ENCODE measurements around the gene WIPF1.

Gene WIPF1

DNA sequence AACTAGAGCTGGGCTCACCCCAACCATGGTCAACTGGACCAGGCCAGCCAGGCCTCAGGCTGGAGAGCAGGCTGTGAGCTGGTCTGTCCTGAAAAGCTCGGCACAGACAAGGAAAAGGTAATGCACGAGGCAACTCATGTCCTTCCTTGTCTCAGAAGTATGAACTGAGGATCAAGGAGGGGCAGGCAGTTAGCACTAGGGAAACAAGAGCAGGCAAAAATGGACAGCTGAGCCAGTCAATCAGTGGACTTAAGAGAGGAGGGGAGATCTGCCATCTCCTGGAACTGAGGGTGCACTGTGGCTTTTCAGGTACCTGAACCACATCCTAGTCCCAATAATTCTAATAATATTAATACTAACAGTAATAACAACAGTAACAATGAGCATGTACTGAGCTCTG, 20.6 kb upstream of the WIPF1 start:
- DNase-seq = no peak

DNA sequence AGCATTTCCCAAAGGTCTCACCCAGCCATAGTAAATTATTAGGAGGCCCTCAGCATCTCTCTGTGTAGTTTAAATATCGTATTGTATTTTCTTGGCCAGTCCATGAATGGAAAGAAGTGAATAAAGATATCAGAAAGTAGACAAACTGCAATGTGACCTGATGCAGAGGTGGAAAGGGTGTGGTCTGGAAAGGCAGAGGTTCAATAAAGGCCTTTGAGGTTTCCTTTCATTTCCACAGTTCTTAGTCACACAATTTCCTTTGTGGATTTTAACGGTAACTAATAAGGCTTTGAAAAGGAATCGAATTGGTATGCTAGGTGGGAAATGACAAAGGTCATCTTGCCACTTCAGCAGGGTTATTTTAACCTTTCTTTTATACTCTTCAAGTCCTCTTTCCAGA, 20.1 kb upstream of the WIPF1 start:
- no peak for DNase-seq

DNA sequence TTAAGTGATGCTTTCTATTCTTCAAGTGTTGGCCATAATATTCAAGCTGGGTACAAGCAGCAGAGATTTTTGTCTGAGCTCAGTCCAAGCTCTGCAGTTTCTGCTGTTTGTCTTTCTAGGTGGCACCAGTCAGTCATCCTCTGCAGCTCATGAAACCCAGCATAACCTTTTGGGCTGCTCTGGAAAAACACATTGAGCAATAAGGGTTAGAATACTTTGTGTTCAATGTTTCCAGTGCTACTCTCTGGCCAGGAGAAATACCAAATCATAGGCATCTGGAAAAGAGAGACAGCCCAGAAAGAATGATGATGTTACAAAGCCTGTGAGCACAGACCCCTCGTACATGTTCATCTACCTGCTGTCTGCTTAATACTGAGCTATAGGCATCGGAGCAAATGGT, 19.5 kb upstream of the WIPF1 start:
- DNase-seq = no peak

DNA sequence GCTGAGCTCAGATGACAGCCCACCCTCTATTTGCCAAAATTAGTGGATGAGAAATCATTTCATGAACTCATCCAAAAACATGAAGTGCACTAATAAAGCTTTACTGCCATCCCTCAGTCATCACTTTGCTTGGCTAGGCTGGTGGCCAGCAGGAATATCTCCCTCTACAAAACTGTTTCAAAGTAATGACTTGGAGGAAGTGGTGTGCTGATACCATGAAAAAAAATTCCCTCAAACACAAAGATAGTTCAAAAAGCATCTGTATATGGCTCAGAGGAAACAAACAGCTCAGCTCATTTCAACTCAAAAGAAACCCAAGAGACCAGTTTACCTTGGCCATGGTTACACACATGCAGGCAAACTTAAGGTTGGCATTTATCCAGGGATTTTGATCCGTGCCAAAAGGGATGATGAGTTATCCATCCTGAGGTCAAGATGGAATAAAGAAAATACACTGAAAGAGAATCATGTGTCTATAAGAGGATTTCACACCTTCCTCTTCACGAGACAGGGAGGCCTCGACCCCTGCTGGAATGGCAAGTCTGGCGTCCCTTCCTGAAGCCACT, 18.4 kb upstream of the WIPF1 start:
- no peak for DNase-seq

- no peak for DNase-seq
Measured at GRCh38 chr2:174614261-174614660, 16.7 kb upstream of the WIPF1 start.

- no peak for DNase-seq
Measured at GRCh38 chr2:174613531-174613930, 15.9 kb upstream of the WIPF1 start.

DNA sequence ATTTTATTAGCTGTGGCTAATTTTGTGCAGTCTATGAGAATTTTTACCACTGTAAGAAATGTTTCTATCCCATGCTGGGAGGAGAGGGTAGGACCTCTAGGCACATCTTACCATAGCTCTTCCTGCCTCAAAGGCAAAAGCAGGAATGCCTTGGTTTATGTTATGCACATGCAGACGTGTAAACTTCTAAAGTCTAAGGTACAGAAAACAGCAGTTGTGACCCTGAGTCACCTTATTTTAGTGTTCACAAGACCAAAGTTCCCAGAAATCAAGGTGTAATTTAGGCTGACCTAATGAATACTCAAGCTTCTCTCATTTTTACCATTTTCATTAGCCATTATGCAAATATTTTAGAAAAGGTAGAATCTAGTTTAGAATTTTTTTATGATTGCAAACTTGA, 15.4 kb upstream of the WIPF1 start:
- no peak for DNase-seq

- no peak for DNase-seq
Measured at GRCh38 chr2:174611854-174612253, 14.2 kb upstream of the WIPF1 start.

DNA sequence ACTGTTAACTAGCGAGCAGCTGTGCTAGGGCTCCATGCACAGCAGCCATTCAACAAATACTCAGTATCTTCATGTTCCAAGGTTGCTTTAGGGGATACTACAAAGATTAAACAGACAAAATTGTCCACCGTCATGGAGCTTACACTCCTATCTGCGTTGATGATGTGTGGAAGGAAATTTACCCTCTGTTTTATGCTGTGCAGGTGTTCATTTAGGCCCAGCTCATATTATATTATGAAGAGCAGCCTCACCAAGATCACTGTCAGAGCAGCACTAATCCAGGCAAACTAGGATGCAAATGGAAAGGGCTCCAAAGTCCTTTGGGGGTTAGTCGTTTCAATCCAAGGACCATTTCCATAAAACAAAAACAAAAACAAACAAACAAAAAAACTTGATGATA, 13.4 kb upstream of the WIPF1 start:
- no peak for DNase-seq

DNA sequence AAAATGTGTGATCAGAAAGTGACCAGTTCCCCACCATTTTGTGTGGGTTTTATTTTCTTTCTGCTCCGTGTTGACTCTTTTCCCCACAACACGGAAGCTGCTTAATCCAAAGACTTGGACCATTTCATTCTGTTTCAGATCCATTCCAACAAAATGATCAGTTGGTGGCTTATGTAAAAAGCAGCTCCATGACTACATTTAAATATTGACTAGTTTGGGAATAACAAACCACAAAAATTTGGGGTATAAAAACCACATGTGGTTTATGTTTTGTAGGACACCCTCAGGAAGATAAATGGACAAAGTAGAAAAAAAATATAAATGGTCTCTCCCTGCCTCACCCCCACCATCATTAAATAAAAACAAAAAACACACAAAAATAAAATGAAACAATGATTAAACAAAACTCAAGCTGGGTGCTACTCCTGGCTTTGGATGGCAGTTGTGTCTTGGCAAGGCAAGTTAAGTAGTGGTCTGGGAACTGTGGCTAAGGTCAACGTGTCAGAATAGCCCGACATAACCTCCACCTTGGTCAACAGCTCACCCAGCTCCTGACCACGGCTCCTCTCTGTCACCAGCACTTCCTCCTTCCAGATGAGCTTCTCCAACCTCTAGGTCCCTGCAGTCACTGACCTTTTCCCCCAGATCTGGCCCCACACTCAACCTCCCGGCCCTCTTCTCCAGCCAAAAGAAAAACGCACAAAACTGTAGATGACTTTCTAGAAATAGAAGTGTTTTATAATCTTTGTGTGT, 12.8 kb upstream of the WIPF1 start:
- DNase-seq = no peak

DNA sequence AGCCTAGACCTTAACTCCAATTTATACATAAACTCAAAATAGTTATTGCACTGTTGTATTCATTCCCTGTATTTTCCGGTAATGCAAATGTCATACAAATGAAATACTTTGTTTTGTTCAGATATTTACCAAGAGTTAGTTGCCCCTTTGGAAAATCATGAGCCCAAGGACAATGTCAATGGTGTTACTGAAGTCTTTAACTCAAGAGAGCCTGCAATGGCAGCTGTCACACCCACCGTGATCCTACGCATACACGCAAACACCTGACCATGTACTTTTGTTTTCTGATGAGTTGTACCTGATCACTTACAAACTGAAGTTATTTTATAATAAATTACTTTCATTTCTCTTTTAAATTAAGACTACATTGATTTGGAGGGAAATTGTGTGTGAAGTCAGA, 11.7 kb upstream of the WIPF1 start:
- DNase-seq = no peak

DNA sequence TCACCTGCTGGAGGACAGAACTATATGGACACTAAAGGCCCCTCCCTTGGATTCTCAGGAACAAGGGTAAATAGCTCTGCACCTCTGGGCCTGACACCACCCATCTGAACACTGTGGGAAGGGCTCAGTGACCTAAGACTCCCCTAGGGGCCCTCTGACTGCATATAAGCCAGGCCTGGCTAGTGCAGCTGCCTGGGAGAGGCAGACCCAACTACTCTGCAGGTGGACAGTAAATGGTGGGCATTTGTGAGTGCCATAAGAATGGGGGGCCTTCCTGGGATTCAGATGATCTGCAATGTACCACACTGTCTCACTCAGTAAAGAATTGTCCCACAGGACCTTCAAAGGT, 11.2 kb upstream of the WIPF1 start:
- DNase-seq = no peak

DNA sequence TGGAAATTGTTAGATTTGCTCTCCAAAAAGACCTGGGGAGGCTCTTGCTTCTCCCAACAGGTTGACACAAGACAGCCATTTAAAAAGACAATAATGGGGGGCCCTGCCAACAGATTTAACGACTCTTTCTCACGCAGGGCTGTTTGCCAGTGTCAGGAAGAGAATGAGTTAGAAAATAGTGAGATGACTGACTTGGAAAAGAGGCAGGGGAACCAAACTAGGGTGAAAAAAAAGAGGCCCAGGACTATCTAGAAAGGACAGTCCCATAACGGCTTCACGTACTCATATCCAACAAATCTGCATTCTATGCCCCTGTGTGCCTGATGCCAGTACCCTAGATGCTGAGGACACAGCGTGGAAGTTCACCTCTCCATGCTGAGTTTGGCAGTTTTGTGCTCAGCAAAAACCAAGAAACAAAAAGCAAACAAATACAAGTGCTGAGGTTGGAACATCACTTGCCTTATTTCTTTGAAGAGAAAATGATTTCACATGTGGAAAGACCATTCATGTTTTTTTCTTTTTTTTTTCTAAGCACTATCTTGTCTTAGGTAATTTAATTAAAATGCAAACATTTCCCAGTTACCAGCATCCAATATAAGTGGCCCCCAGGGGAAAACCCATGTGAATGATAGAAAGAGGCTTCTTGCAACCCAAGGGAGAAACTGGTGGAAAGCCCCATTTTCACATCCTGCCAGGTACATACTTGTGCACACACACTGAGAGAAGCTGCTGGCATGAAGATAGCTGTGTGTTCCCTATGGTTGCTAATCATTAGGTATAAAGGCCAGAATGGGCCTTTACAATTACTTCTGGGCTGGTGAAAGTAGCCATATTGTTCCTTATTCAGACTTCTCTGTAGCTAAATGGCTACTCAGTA, 10.6 kb upstream of the WIPF1 start:
- DNase-seq = no peak

- DNase-seq = no peak
Measured at GRCh38 chr2:174607584-174607983, 10.0 kb upstream of the WIPF1 start.

DNA sequence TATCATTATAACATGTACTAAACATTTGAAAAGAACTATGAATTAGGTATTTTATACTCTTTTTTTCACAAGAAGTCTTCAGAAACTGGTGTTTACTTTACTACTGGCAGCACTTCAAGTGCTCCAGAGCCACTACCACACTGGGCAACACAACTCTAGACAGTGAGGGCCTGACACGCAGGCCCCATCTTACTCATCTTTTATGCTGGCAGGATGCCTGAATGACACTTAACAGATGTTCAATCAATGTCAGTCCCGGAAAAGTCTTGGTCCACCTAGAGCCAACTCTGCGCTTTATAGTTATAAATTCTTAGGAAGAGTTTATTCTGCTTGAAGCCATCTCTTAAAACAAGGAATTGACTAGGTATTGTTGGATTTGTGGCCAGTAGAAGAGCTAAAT, 8.7 kb upstream of the WIPF1 start:
- no peak for DNase-seq

- DNase-seq = no peak
Measured at GRCh38 chr2:174605687-174606086, 8.1 kb upstream of the WIPF1 start.

DNA sequence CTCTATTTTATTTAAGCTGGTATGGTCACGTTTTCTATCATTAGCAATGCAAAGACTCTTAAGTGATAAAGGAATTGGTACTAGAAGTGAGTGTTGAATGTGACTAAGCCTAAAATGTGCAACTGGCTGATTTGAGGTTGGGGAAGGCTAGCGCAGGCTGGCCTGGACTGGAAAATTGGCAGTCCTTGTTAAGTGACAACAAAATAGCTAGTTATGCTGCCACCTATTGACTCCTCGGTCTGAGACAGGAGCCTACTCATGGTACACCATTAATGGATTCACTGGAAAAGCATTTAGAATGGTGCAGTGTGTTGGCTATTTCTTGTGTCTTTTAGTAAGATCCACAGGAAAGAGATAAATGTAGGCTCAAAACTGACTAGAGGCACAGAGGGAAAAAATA, 5.7 kb upstream of the WIPF1 start:
- no peak for DNase-seq

GRCh38 chr2:174602745-174603144, 5.1 kb upstream of the WIPF1 start:
- DNase-seq = no peak

DNA sequence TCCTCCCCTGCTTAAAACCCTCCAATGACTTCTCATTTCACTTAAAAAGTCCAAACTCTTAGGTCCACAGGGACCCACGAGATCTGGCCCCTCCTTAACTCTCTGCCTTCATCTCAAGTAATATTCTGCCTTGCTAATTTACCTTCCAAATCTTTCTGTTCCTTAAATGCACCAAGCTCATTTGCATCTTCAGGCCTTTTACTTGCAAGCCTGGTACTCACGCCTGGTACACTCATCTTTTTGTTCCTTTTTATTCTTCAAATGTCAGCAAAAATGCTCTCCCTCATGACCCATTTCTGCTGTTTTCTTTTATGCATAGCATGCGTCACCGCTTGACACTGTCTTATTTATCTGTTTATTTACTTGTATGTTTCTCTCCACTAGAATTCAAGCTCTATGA, 2.7 kb upstream of the WIPF1 start:
- no peak for DNase-seq

GRCh38 chr2:174599310-174599921, 1.8 kb upstream of the WIPF1 start:
- DNase-seq = no peak

DNA sequence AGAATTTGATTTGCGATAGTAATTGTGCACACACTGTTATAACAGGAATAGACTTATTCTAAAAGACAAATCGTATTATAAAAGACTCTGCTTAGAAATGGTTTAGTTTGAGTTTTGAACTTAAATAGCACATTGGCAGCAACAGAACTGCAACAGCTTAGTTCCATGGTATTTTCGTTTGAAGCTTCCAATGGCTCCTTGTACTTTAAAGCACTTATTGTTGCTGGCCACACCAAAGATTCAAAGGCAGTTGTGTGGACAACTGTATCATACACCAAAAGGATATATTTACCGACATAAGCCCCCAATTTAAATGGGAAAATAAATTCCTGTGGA, 627 bp downstream of the WIPF1 start:
- no peak for DNase-seq

DNA sequence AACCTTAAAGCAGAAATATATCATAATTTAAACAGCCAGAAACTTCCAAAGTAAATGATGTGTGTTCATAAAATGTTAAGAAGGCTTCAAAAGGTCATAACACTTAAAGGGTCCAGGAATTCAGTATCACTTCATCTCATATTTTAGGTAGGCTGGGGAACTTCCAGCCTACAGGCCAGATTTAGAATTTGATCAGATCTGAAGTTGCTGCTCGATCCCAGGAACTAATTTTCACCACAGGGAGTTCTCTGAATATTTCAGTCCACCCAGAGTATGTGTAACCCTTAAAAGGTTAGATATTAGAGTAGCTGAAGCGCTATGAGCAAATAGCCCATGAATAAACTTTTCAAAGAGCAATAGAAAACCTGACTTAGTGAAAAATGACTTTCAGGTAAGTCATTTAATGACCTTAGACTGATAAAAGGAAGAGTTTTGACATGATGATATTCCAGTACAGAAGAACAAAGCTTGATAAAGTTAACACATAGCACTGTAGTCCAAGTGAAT, 1.7 kb downstream of the WIPF1 start:
- no peak for DNase-seq

DNA sequence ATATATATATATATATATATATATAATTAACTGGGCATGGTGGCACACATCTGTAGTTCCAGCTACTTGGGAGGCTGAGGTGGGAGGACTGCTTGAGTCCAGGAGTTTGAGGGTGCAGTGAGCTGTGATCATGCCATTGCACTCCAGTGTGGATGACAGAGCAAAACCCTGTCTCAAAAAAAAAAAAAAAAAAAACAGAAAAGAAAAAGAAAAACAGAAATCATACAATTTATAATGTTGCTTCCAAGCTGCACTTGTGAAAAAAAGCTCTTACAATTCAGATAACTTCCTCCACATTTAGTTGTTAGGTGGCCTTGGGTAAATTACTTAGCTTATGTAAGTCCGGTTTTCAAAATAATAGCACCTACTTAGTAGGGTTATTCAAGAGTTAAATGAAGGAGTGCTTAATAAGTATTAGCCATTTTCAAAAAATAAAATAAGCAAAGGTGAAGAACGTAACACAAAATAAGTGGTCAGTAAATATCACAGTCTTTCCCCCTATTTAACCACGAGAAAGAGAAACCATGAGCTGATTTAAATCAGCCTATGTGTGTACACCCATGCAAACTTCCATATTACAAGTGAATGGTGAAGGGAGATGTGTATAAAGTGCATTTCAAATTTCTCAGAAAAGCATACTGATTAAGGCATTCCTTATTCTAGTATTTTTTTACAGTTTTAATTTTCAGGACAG, 2.3 kb downstream of the WIPF1 start:
- DNase-seq = no peak

Data from NCI-H226 (cell line).